Upper lobe of right lung (tissue), 1 donor: ENCODE measurements around the gene CMPK2. TPM values are rescaled to one million over a fixed set of nuclear protein-coding genes. Genes with fewer than 3 reads are reported as not detected.

Experiments
- ATAC-seq: fragments of 200-7000 bp; cut with Tn5 transposase; one replicate; pipeline ENCODE4 v1.9.1; 2020; ENCODE audit warnings: mild to moderate bottlenecking, moderate library complexity
- DNase-seq: peaks from one replicate; pipeline ENCODE4 v3.0.0-alpha.2; 2020
- H3K27ac ChIP-seq: fragments of 200-600 bp; one replicate; pipeline ENCODE4 v1.8.0; 2022
- H3K27me3 ChIP-seq: fragments of 200-600 bp; one replicate; pipeline ENCODE4 v1.8.0; 2022; ENCODE audit warnings: mild to moderate bottlenecking
- H3K36me3 ChIP-seq: fragments of 200-600 bp; one replicate; pipeline ENCODE4 v1.8.0; 2022
- H3K4me1 ChIP-seq: fragments of 200-600 bp; one replicate; pipeline ENCODE4 v1.8.0; 2022
- H3K4me3 ChIP-seq: fragments of 200-600 bp; one replicate; pipeline ENCODE4 v1.8.0; 2022; ENCODE audit warnings: mild to moderate bottlenecking
- H3K9me3 ChIP-seq: fragments of 200-600 bp; one replicate; pipeline ENCODE4 v1.8.0; 2022
- CTCF ChIP-seq: fragments of 200-600 bp; IDR thresholded peaks from one replicate; pipeline ENCODE4 v1.8.0; 2022; ENCODE audit warnings: antibody characterized with exemption
- intact Hi-C: fragments of 100-400 bp; cut with DNase I; formaldehyde crosslinking; loops from one replicate; pipeline ENCODE4 v1.11.0; 2022
- total RNA-seq: library from RNA; stranded (reverse); fragmentation: NEBNext Ultra II Directional; extraction: Animal tissue kit (Norgen Biotek cat#: 25700); gene quantifications from one replicate; pipeline ENCODE4 v1.2.1, GENCODE V29; 2021
- donor health status: DM: no; HTN: yes; CAD: no; lungs with severe emphysema.

CMPK2 gene
- total RNA-seq, 1 donor from 2014 or later, result 23.2 TPM

- no peak overlapping the region for H3K4me3 ChIP-seq
- H3K36me3 ChIP-seq, result no peaks in the 10 kb centered on the region
- ATAC-seq (no peak), DNase-seq (no peak)
- H3K4me1 ChIP-seq, result no peaks in the 10 kb centered on the region
- H3K9me3 ChIP-seq, result no peaks in the 10 kb centered on the region
- TF ChIP-seq CTCF, result no peak
- no peaks in the 10 kb centered on the region for H3K27me3 ChIP-seq
- intact Hi-C loops, result no loop called here
- H3K27ac ChIP-seq, result no peak overlapping the region
These were observed 30.2 kb downstream of the CMPK2 start for GRCh38 chr2:6835467-6835866.

GRCh38 chr2:6834163-6834562 is 31.5 kb downstream of the CMPK2 start:
- intact Hi-C loops, result no loop called here
- H3K27me3 ChIP-seq, result no peaks in the 10 kb centered on the region
- no peak overlapping the region for H3K4me3 ChIP-seq
- H3K27ac ChIP-seq, result no peak overlapping the region
- DNase-seq (no peak), ATAC-seq (no peak)
- TF ChIP-seq CTCF, result no peak
- no peaks in the 10 kb centered on the region for H3K4me1 ChIP-seq
- no peaks in the 10 kb centered on the region for H3K9me3 ChIP-seq
- no peaks in the 10 kb centered on the region for H3K36me3 ChIP-seq

GRCh38 chr2:6833300-6833604 is 32.5 kb downstream of the CMPK2 start:
- Histone ChIP-seq H3K27ac (no peak overlapping the region), H3K36me3 (no peaks in the 10 kb centered on the region), H3K9me3 (no peaks in the 10 kb centered on the region), H3K4me3 (no peak overlapping the region), H3K4me1 (no peaks in the 10 kb centered on the region), H3K27me3 (no peaks in the 10 kb centered on the region)
- TF ChIP-seq CTCF, result no peak
- intact Hi-C loops, result no loop called here
- ATAC-seq (no peak), DNase-seq (no peak)

GRCh38 chr2:6832596-6833299 is 33.0 kb downstream of the CMPK2 start:
- no peaks in the 10 kb centered on the region for H3K27me3 ChIP-seq
- intact Hi-C loops, result no loop called here
- H3K9me3 ChIP-seq, result no peaks in the 10 kb centered on the region
- H3K4me3 ChIP-seq, result no peak overlapping the region
- no peak overlapping the region for H3K27ac ChIP-seq
- no peaks in the 10 kb centered on the region for H3K36me3 ChIP-seq
- no peak for TF ChIP-seq CTCF
- ATAC-seq (no peak), DNase-seq (no peak)
- H3K4me1 ChIP-seq, result peaks cover 3% of the 10 kb centered on the region

GRCh38 chr2:6831229-6831628 is 34.5 kb downstream of the CMPK2 start:
- no peaks in the 10 kb centered on the region for H3K36me3 ChIP-seq
- no peak for TF ChIP-seq CTCF

GRCh38 chr2:6828299-6828584 is 37.5 kb downstream of the CMPK2 start:
- ATAC-seq, result peak; percentile 63

More at GRCh38 chr2:6831229-6831628, 34.5 kb downstream of the CMPK2 start:
- Histone ChIP-seq H3K4me3 (no peak overlapping the region), H3K27me3 (no peaks in the 10 kb centered on the region), H3K9me3 (no peaks in the 10 kb centered on the region), H3K4me1 (peaks cover 11% of the 10 kb centered on the region), H3K27ac (no peak overlapping the region)
- intact Hi-C loops, result no loop called here
- DNase-seq (no peak), ATAC-seq (no peak)

More at GRCh38 chr2:6828299-6828584, 37.5 kb downstream of the CMPK2 start:
- Histone ChIP-seq H3K27ac (peak overlapping the region; percentile 27), H3K4me1 (peaks cover 11% of the 10 kb centered on the region), H3K27me3 (no peaks in the 10 kb centered on the region), H3K4me3 (no peak overlapping the region), H3K36me3 (no peaks in the 10 kb centered on the region), H3K9me3 (no peaks in the 10 kb centered on the region)
- intact Hi-C loops, result no loop called here
- TF ChIP-seq CTCF, result peak; percentile 59
- DNase-seq, result no peak
